Measurements from ENCODE around the gene SPAAR. TPM values are rescaled to one million over a fixed set of nuclear protein-coding genes. Genes with fewer than 3 reads are reported as not detected.

The SPAAR gene
- polyA plus RNA-seq, 2 of the 4 experiments (the other 2 are of a cell fraction), result not detected

GRCh38 chr9:35923598-35923926 lies 14.3 kb downstream of the SPAAR start:
- Histone ChIP-seq H3K4me2 (peak overlapping the region; percentile 61), H3K4me1 (peaks cover 24% of the 10 kb centered on the region), H3K9me3 (no peaks in the 10 kb centered on the region), H3K27ac (peak overlapping the region; percentile 78 to 90), H3K4me3 (no peak overlapping the region)
- ATAC-seq, result peak in 1 of 2 experiments; percentile 57; a peak in 2 of 6 replicates
- TF ChIP-seq HOXB5 (CRISPR knock-in tag; IDR thresholded peaks at IDR 0.05) (peak; percentile 39; the same call in 1 of the 2 replicates), EHMT2 (IDR thresholded peaks at IDR 0.05; ENCODE audit: low read depth) (no peak)
- DNase-seq (ENCODE audit: low read depth in 1 of 2, low spot score in 1 of 2), result no peak
- ChIA-PET CTCF (interaction anchor here (1.3 to 8.4 kb wide), 5 partner anchors 14 to 133 kb away, joined by 3 to 92 read pairs (median 50); partner anchors contain the start of genes HRCT1 and SPAAR), POLR2A (interaction anchor here (1.0 to 2.6 kb wide), 2 partner anchors 16 to 22 kb away, joined by 3 to 7 read pairs; no protein-coding TSS in a partner anchor)
- no peak for FAIRE-seq
- WGBS (ENCODE audit: missing lambda C conversion rate), result 97% methylated on average over 1 of the region's 1 CpG

- peak; percentile 61 to 92 for DNase-seq (ENCODE audit: low read depth in 1 of 2, low spot score in 1 of 2)
Measured at GRCh38 chr9:35923927-35924763, 14.9 kb downstream of the SPAAR start.

GRCh38 chr9:35928591-35929452 lies 19.5 kb downstream of the SPAAR start:
- H3K4me2 ChIP-seq, result no peak overlapping the region
- H3K9me3 ChIP-seq, result no peaks in the 10 kb centered on the region
- ATAC-seq (no peak), DNase-seq (ENCODE audit: low read depth in 1 of 2, low spot score in 1 of 2) (no peak), FAIRE-seq (no peak)
- H3K27ac ChIP-seq, result peak overlapping the region in 1 of 2 experiments; percentile 54; a peak in 2 of 6 replicates
- H3K4me1 ChIP-seq, result peaks cover 16% of the 10 kb centered on the region
- ChIA-PET CTCF (interaction anchor here (1.7 to 2.9 kb wide), 3 partner anchors 17 to 95 kb away, joined by 5 to 13 read pairs (median 6); partner anchors contain the start of gene HRCT1), POLR2A (no interaction called here)
- no peak for TF ChIP-seq TP53 (CRISPR knock-in tag; IDR thresholded peaks at IDR 0.05)
- TF ChIP-seq GATA3 (IDR thresholded peaks at IDR 0.05; ENCODE audit: borderline replicate concordance), result no peak
- no peak for TF ChIP-seq ZC3H11A (IDR thresholded peaks at IDR 0.05)
- no peak for TF ChIP-seq ELK1 (IDR thresholded peaks at IDR 0.05; ENCODE audit: low read depth, low read length)
- TF ChIP-seq EP300 (IDR thresholded peaks at IDR 0.05), result no peak
- TF ChIP-seq ZFP36 (IDR thresholded peaks at IDR 0.05; ENCODE audit: borderline replicate concordance, partially characterized antibody), result no peak
- no peak for TF ChIP-seq FOXS1 (CRISPR knock-in tag; IDR thresholded peaks at IDR 0.05)
- no peak overlapping the region for H3K4me3 ChIP-seq
- WGBS (ENCODE audit: missing lambda C conversion rate), result 81% methylated on average over 9 of the region's 9 CpGs

More at GRCh38 chr9:35923927-35924763, 14.9 kb downstream of the SPAAR start:
- Histone ChIP-seq H3K4me3 (no peak overlapping the region), H3K4me2 (peak overlapping the region; percentile 61), H3K4me1 (peaks cover 24% of the 10 kb centered on the region), H3K27ac (peak overlapping the region; percentile 78 to 90), H3K9me3 (no peaks in the 10 kb centered on the region)
- WGBS (ENCODE audit: missing lambda C conversion rate), result 55% methylated on average over 9 of the region's 9 CpGs
- POLR2A ChIA-PET, result interaction anchor here (1.0 to 2.6 kb wide), 4 partner anchors 17 to 240 kb away, joined by 3 to 7 read pairs (median 4); partner anchors contain the start of gene HRCT1
- FAIRE-seq (no peak), ATAC-seq (peak; percentile 92 to 93)
- TF ChIP-seq ZFP36 (IDR thresholded peaks at IDR 0.05; ENCODE audit: borderline replicate concordance, partially characterized antibody) (no peak), NFE2L2 (conservative IDR thresholded peaks at IDR 0.05; ENCODE audit: low read length) (peak; percentile 88), EP300 (IDR thresholded peaks at IDR 0.05) (peak in 1 of 2 experiments; percentile 32; a peak in 1 of 5 replicates), MAFK (IDR thresholded peaks at IDR 0.05; ENCODE audit: partially characterized antibody) (peak; percentile 99), FOSL2 (IDR thresholded peaks at IDR 0.05) (no peak), FOSL2 (CRISPR knock-in tag; IDR thresholded peaks at IDR 0.05) (peak; percentile 75), JUNB (IDR thresholded peaks at IDR 0.05) (peak; percentile 27), HDAC2 (IDR thresholded peaks at IDR 0.05) (no peak)
- CTCF ChIA-PET, result interaction anchor here (1.3 to 8.4 kb wide), 8 partner anchors 14 to 134 kb away, joined by 3 to 92 read pairs (median 9); partner anchors contain the start of genes HRCT1 and SPAAR

GRCh38 chr9:35929453-35929718 lies 20.1 kb downstream of the SPAAR start:
- no peaks in the 10 kb centered on the region for H3K9me3 ChIP-seq
- FAIRE-seq (no peak), DNase-seq (ENCODE audit: low read depth in 1 of 2, low spot score in 1 of 2) (no peak), ATAC-seq (no peak)
- H3K4me1 ChIP-seq, result peaks cover 10% of the 10 kb centered on the region
- ChIA-PET CTCF (interaction anchor here (2.9 kb wide), 1 partner anchor 25 kb away, joined by 13 read pairs; the partner anchor contains the start of gene HRCT1), POLR2A (no interaction called here)
- WGBS (ENCODE audit: missing lambda C conversion rate), result 82% methylated on average over 6 of the region's 6 CpGs
- peak overlapping the region in 1 of 2 experiments; percentile 54; a peak in 2 of 6 replicates for H3K27ac ChIP-seq
- no peak overlapping the region for H3K4me3 ChIP-seq
- H3K4me2 ChIP-seq, result no peak overlapping the region
- TF ChIP-seq EHF (CRISPR knock-in tag; IDR thresholded peaks at IDR 0.05), result no peak
- TF ChIP-seq BCL3 (IDR thresholded peaks at IDR 0.05), result no peak
- TF ChIP-seq TP53 (CRISPR knock-in tag; IDR thresholded peaks at IDR 0.05), result no peak
- TF ChIP-seq NR3C1 (IDR thresholded peaks at IDR 0.05), result no peak
- no peak for TF ChIP-seq ESRRA (IDR thresholded peaks at IDR 0.05; ENCODE audit: borderline replicate concordance, low read length)
- no peak for TF ChIP-seq ZFP36 (IDR thresholded peaks at IDR 0.05; ENCODE audit: borderline replicate concordance, partially characterized antibody)
- no peak for TF ChIP-seq JUNB (IDR thresholded peaks at IDR 0.05)
- no peak for TF ChIP-seq CHD2 (IDR thresholded peaks at IDR 0.05; ENCODE audit: low read length, partially characterized antibody)
- no peak for TF ChIP-seq MAZ (IDR thresholded peaks at IDR 0.05; ENCODE audit: borderline replicate concordance, low read depth, low read length)
- no peak for TF ChIP-seq FOSL2 (IDR thresholded peaks at IDR 0.05)
- no peak for TF ChIP-seq FOSL2 (CRISPR knock-in tag; IDR thresholded peaks at IDR 0.05)
- no peak for TF ChIP-seq CTCF (IDR thresholded peaks at IDR 0.05)
- TF ChIP-seq ZC3H11A (IDR thresholded peaks at IDR 0.05), result no peak
- TF ChIP-seq RARB (CRISPR knock-in tag; IDR thresholded peaks at IDR 0.05), result no peak
- no peak for TF ChIP-seq HOXB13 (CRISPR knock-in tag; IDR thresholded peaks at IDR 0.05; ENCODE audit: low read depth)

Measured in A549 (cell line).